Cardiac muscle cell (in vitro differentiated cells and primary cell): ENCODE measurements around the gene FTO. TPM values are rescaled to one million over a fixed set of nuclear protein-coding genes. Genes with fewer than 3 reads are reported as not detected.

ENCODE experiments used
- DNase-seq, 2 donors: peaks; one replicate each; pipeline versions ENCODE4 v3.0.0 to v3.0.0-alpha.2; 2010 to 2017; ENCODE audit warnings: low read depth in 1 of 2, low spot score in 1 of 2
- H3K27ac ChIP-seq: fragments of 200-600 bp; sonication (generic); 2 replicates; pipeline ENCODE4 v1.5.1; 2016
- H3K27me3 ChIP-seq: fragments of 200-600 bp; sonication (generic); 2 replicates; pipeline ENCODE4 v1.6.0; 2016; ENCODE audit warnings: control low read depth
- H3K36me3 ChIP-seq: fragments of 200-600 bp; sonication (generic); 2 replicates; pipeline ENCODE4 v1.5.1; 2016; ENCODE audit warnings: control low read depth
- H3K4me1 ChIP-seq: fragments of 200-600 bp; sonication (generic); 2 replicates; pipeline ENCODE4 v1.8.1; 2017; ENCODE audit warnings: low read depth, mild to moderate bottlenecking, mixed run types
- H3K4me3 ChIP-seq: fragments of 200-600 bp; sonication (generic); 2 replicates; pipeline ENCODE4 v1.5.1; 2016; ENCODE audit warnings: mild to moderate bottlenecking
- H3K9me3 ChIP-seq: fragments of 200-600 bp; sonication (generic); 2 replicates; pipeline ENCODE4 v1.5.1; 2017; ENCODE audit warnings: low read depth, mild to moderate bottlenecking, control low read depth
- polyA plus RNA-seq: library from polyadenylated mRNA; unstranded; fragments of >200 nt; fragmentation: Nextera tagmentation; extraction: Ambion mirVana; gene quantifications from 2 replicates; pipeline ENCODE4 v1.2.1, GENCODE V29; 2016
- total RNA-seq: library from RNA; depleted of rRNA; stranded (reverse); fragments of >200 nt; gene quantifications from 2 replicates; pipeline ENCODE4 v1.2.3, GENCODE V29; 2016
- TF ChIP-seq, protein P1 (sequence below): IDR thresholded peaks from 2 replicates; pipeline ENCODE4 v1.5.1; 2012; ENCODE audit warnings: low read depth, mild to moderate bottlenecking, low read length

Gene FTO
- total and polyA plus RNA-seq, 2 experiments from 2014 or later, result 77.7 to 93.8 TPM

GRCh38 chr16:54040975-54041374, 337.0 kb downstream of the FTO start:
- Histone ChIP-seq H3K9me3 (no peaks in the 10 kb centered on the region), H3K4me1 (no peaks in the 10 kb centered on the region), H3K27me3 (no peaks in the 10 kb centered on the region), H3K36me3 (no peaks in the 10 kb centered on the region), H3K27ac (no peak overlapping the region), H3K4me3 (no peak overlapping the region)
- DNase-seq, result no peak
- TF ChIP-seq, protein P1, sequence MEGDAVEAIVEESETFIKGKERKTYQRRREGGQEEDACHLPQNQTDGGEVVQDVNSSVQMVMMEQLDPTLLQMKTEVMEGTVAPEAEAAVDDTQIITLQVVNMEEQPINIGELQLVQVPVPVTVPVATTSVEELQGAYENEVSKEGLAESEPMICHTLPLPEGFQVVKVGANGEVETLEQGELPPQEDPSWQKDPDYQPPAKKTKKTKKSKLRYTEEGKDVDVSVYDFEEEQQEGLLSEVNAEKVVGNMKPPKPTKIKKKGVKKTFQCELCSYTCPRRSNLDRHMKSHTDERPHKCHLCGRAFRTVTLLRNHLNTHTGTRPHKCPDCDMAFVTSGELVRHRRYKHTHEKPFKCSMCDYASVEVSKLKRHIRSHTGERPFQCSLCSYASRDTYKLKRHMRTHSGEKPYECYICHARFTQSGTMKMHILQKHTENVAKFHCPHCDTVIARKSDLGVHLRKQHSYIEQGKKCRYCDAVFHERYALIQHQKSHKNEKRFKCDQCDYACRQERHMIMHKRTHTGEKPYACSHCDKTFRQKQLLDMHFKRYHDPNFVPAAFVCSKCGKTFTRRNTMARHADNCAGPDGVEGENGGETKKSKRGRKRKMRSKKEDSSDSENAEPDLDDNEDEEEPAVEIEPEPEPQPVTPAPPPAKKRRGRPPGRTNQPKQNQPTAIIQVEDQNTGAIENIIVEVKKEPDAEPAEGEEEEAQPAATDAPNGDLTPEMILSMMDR, result no peak

DNA sequence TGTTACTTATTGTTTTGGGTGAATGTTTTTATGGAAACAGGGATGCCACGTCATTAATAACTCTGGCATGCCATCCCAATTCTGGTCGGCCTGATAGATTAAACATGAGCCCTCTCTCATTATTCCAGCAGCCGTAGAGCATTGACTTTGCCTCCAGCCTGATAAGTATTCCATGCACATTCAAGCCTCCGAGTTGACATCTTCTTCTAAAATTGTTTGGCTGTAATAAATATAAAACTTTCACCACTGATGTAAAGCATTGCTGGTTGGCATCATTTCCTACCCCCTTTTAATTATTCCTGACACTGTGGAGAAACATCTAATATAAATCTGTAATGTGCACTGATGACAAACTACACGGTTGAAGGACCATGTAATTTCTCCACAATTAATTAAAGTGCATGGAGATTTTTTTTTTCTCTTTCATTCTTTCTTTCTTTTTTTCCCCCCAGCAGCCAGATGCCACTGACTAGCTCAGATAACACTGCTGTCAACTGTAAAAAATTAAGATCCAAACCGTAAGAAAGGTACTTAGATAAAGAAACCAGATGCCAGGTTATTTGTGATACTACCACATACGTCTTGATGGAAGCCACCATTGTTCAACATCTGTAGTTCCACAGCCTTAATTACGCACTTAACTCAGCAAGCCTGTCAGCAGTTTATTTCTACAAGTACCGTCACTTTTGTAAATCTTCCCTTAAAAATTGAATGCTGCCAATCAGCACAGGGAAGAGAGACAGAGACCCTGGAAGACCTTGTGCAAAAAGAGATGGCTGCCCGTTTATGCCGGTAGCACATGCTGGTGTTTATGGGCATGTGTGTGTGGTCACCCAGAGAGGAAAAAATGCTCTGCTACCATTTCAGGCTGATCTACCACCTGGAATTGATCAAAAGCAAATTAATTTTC, 344.9 kb downstream of the FTO start:
- no peak for DNase-seq
- H3K27ac ChIP-seq, result no peak overlapping the region
- TF ChIP-seq, protein P1, result no peak

GRCh38 chr16:54049591-54050458, 345.9 kb downstream of the FTO start:
- Histone ChIP-seq H3K9me3 (no peaks in the 10 kb centered on the region), H3K27me3 (no peaks in the 10 kb centered on the region), H3K27ac (no peak overlapping the region), H3K4me1 (peaks cover 7% of the 10 kb centered on the region), H3K4me3 (no peak overlapping the region), H3K36me3 (no peaks in the 10 kb centered on the region)
- DNase-seq, result no peak
- TF ChIP-seq, protein P1, result no peak

More for the DNA sequence above, 344.9 kb downstream of the FTO start:
- Histone ChIP-seq H3K27me3 (no peaks in the 10 kb centered on the region), H3K9me3 (no peaks in the 10 kb centered on the region), H3K4me1 (peaks cover 3% of the 10 kb centered on the region), H3K4me3 (no peak overlapping the region), H3K36me3 (no peaks in the 10 kb centered on the region)

- TF ChIP-seq, protein P1, result no peak
- Histone ChIP-seq H3K36me3 (no peaks in the 10 kb centered on the region), H3K4me1 (peaks cover 16% of the 10 kb centered on the region), H3K27me3 (no peaks in the 10 kb centered on the region), H3K27ac (no peak overlapping the region), H3K9me3 (no peaks in the 10 kb centered on the region), H3K4me3 (no peak overlapping the region)
- no peak for DNase-seq
Measured at GRCh38 chr16:54050459-54051210, 346.7 kb downstream of the FTO start.

DNA sequence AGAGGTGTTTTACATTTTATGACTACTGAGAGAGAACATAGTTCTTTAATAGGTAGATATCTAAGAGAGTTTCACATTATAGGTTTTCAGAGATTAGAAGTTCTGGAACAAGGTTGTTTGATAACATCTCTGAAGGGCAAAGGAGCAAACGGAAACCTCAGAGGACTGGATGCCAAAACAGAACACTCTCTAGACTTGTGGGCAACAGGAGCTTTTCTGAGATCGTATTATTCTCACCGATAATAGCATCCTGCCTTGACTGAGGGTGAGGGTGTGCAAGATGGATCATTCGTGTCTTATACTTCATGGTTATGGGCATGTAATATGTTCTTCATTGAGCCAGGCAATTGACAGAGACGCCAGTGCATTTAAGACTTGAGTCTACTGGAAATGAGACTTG, 347.9 kb downstream of the FTO start:
- no peaks in the 10 kb centered on the region for H3K36me3 ChIP-seq
- no peak overlapping the region for H3K27ac ChIP-seq
- H3K9me3 ChIP-seq, result no peaks in the 10 kb centered on the region
- TF ChIP-seq, protein P1, result no peak
- H3K4me3 ChIP-seq, result no peak overlapping the region
- no peaks in the 10 kb centered on the region for H3K27me3 ChIP-seq
- DNase-seq, result no peak
- H3K4me1 ChIP-seq, result peaks cover 17% of the 10 kb centered on the region
